Urothelium cell line (cell line): Measurements from ENCODE around the gene FAXDC2.
"Not testable (repeated sequence)": the region's sequence is repeated elsewhere in the genome, so short reads cannot be mapped to it uniquely, and the experiment has no call there.

Experiments
- DNase-seq: peaks from one replicate; pipeline ENCODE4 v3.0.0; 2011; ENCODE audit warnings: low spot score, mixed read lengths
- FAIRE-seq: peaks from 2 replicates; lab custom pipeline; 2011; peaks lifted over from hg19 to GRCh38; lab: Jason Lieb, UNC

The FAXDC2 gene

GRCh38 chr5:154832804-154833203 is 17.6 kb downstream of the FAXDC2 start:
- not testable (repeated sequence) for FAIRE-seq, DNase-seq

DNA sequence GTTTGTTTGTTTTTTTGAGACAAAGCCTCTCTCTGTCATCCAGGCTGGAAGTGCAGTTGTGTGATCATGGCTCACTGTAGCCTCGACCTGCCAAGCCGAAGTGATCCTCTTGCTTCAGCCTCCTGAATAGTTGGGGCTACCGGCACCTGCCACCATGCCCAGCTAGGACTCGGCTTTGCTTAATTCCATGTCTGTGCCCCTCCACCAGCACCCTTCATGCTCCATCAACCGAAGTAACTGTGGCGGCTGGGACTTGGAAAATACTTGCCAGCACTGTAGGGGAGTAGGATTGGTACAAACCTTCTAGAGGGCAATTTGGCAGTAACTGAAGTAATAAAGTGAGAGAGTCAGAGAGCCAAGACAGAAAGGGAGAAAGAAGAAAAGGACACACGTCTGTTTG is 19.0 kb downstream of the FAXDC2 start:
- no peak for FAIRE-seq
- DNase-seq, result no peak

DNA sequence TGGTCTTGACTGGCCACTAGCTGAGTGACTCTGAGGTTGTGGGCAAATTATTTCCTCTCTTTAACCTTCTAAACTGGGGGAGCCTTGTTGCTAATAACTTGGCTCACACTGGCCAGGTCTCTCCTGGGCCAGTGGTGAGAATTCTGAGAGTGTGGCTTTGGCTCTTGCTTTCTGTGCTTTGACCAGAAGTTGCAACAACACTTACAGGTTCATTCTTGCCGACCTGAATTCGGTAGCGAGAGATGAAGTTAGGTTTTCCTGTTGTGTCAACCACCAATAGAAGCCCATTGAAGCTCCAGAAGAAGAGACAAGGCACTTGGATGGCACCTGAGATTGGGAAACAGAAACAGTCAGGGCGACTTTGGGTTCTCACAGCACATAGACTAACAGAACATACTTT is 19.8 kb downstream of the FAXDC2 start:
- FAIRE-seq (no peak), DNase-seq (no peak)

DNA sequence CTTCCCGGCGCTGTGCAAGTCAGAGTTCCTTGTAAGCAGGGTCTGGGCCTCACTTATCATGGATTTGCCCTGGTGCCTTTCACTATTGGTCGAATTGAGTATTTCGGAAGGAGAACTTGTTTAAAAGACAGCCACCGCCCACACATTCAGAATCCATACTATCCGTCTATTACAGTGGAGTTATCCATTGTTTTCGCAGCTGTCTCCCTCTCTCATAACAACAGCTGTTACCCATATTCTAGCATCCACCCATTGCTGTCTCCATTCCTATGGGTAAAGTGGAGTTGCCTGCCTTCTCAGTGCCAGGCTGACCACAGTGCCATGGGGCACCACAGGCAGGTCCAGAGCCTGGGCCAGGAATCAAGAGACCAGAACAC is 20.2 kb downstream of the FAXDC2 start:
- no peak for FAIRE-seq
- DNase-seq, result no peak

DNA sequence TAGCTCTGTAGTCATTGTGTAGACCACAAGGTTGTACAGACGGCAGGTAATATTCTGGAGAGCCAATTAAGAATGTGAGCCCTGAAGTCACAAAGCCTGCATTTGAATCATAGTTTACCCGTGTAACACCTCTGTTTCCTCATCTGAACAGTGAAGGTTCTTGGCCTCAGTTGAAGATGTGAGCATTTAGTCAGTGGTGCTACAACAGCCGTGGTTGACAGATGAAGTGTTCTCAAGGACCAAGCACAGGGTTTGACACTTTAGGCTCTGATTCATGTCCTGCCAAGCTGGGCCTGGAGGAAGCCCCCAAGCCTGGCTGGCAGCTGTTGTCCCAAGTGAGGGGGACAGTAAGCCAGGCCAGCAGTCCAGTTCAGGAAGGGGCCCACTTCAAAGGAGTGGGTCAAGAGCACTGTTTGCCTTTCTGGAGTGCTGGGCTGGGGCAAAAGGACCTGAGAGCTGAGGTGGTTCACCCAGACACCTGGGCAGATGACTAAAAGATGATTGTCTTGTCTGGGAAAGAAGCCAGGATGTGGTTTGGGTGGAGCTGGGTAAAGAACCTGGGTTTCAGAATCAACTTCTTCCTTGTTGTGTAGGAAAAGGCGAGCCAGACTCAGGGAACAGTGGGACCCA is 20.7 kb downstream of the FAXDC2 start:
- DNase-seq, result peak; percentile 67

GRCh38 chr5:154829181-154829588 is 21.2 kb downstream of the FAXDC2 start:
- DNase-seq (no peak), FAIRE-seq (no peak)

More for the DNA sequence above, 20.7 kb downstream of the FAXDC2 start:
- peak; percentile 5 for FAIRE-seq

- FAIRE-seq, result no peak
- no peak for DNase-seq
Measured at GRCh38 chr5:154824070-154824469, 26.3 kb downstream of the FAXDC2 start.

GRCh38 chr5:154823605-154824004 is 26.8 kb downstream of the FAXDC2 start:
- FAIRE-seq (no peak), DNase-seq (no peak)

GRCh38 chr5:154822896-154823295 is 27.5 kb downstream of the FAXDC2 start:
- not testable (repeated sequence) for FAIRE-seq, DNase-seq

GRCh38 chr5:154820383-154820782 is 30.0 kb downstream of the FAXDC2 start:
- DNase-seq (no peak), FAIRE-seq (no peak)

GRCh38 chr5:154819546-154819945 is 30.9 kb downstream of the FAXDC2 start:
- no peak for FAIRE-seq
- no peak for DNase-seq

DNA sequence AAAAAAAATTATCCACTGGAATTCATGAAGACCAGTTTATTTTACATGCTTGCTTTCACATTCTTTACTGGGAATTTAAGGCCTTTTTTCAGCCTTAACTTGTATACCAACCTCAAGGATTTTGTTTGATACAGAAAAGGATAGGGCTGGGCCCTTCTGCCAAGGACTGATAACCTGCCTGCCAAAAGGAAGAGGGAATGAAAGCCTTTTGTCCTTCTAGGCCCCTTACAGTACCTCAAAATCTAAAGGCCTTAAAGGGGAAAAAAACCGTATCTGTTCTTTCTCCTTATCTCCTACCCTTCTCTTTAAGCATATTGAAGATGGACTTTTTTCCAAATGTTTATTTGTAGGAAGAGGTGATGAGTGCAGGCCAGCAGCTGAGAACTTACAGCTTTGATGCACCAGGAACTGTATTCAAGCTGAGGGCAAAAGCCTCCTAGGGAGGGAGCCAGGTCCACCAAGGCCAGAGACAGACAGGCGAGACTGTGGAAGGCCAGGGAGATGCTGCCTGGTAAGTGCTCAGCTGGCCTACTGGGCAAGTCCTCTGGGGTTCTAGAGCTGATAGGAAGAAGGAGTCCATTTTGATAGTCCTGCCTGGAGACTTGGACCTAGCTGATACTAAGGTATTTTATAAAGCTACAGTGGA is 31.8 kb downstream of the FAXDC2 start:
- no peak for FAIRE-seq

DNA sequence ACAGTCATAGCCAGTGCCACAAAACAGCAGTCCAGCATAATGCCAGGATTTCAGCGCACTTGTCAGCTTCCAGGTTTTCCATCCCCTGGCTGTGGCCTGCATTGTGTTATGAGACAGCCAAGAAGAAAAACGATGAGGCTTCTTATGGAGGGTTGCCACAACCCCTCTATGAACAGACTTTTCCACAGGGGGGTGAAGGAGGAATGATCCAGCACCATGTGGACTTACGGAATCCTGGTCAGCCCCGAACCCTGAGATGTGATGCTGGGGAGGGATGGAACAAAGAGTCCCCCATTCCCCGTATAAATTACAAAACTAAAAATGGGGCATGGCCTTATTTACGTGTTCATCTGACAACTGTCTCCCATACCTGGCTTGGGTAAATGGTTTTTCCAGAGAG is 32.6 kb downstream of the FAXDC2 start:
- no peak for DNase-seq
- no peak for FAIRE-seq

More for the DNA sequence above, 31.8 kb downstream of the FAXDC2 start:
- DNase-seq, result no peak

- no peak for FAIRE-seq
- DNase-seq, result no peak
Measured at GRCh38 chr5:154816891-154817492, 33.4 kb downstream of the FAXDC2 start.

DNA sequence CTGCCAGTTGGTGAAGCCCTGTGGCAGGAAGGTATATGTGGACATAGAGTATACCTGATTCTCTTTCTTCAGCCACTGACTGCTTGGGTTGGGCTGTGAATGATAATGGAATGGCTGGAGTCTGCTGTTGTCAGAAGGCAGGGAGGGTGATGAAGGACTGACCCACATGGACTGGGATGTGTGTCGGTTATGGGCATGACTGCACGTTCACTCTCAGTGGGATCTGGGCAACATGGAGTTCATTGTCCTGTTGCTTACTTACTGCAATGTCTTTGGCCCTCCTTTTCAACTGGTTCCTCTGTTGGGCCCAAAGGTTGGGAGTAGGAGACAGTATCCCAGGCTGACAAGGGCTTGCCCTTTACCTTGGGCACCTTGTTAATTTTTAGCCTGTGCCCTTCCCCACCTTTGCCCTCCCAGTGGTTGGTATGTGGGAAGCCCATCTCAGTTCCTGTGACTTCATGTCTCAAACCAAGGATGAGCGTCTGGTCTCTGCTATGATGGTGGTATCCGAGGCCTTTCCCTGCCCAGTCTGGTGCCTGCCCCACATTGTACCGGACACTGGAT is 34.6 kb downstream of the FAXDC2 start:
- no peak for FAIRE-seq
- no peak for DNase-seq

- FAIRE-seq (peak; percentile 17), DNase-seq (no peak)
Measured at GRCh38 chr5:154815025-154815424, 35.4 kb downstream of the FAXDC2 start.

DNA sequence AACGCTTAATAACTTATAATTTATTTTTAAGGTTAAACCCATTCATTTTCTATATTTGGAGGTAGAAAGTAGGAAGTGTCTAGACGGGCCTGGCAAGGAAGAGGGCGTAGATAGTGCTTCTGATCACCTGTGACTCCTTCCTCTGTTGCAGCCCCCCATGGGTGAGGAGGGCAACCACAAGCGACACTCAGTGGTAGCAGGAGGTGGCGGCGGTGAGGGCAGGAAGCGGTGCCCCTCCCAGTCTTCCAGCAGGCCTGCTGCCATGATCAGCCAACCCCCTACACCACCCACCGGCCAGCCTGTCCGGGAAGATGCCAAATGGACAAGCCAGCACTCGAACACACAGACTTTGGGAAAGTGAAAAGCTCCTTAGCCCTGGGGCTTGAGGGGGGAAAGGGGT is 36.7 kb downstream of the FAXDC2 start:
- DNase-seq (no peak), FAIRE-seq (no peak)

- DNase-seq (no peak), FAIRE-seq (no peak)
Measured at GRCh38 chr5:154813158-154813557, 37.2 kb downstream of the FAXDC2 start.

DNA sequence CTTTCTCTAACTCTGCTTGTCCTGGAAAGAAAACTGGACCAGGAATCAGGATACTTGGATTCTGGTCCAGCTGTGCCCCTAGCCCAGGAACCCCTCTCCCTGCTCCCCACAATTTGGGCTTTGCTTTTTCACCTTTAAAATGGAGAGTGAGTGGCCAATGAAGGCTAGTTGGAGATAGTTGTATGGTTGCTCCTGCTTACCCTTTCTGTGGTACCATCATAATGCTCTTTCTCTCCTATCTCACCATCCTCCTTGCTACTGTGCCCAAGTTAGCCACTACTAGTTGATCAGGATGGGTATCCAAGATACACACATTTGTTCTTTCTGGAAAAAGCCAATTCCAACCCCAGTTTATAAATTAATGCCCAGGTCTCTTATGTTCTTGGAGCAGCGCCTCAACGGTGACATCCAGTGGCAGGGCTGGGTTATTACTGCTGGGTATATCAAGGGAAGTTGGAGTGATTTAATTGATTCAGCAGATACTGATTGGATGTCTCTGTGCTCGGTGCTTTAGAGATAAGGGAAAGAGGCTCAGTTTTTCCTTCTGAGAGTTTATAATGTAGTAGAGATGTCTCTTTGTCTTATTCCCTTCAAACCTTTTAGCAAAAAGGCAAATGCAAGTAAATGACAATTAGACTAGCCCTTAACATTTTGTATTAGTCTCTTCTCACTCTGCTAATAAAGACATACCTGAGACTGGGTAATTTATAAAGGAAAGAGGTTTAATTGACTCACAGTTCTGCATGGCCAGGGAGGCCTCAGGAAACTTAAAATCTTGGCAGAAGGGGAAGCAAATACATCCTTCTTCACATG is 38.5 kb downstream of the FAXDC2 start:
- FAIRE-seq, result no peak
- DNase-seq, result peak; percentile 61

- FAIRE-seq (no peak), DNase-seq (no peak)
Measured at GRCh38 chr5:154811239-154811638, 39.2 kb downstream of the FAXDC2 start.

DNA sequence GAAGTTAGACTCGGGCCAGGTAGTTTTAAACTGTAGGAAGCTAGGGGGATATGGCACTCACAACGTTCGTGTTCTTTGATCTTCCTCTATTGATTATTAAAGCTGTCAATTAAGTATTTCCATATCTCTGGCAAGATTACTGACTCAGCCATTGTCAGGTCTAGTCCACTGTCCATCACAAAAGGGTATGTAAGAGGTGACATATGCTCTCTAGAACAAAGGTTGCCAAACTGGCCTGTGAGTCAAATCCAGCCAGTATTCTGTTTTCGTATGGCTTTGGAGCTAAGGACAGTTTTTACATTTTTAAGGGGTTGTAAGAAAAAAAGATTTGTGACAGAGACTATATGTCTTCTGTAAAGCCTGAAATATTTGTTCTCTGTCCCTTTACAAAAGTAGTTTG is 44.2 kb downstream of the FAXDC2 start:
- FAIRE-seq (no peak), DNase-seq (no peak)
